H1 (cell line): ENCODE data around the gene TIMM8B. TPM values are rescaled to one million over a fixed set of nuclear protein-coding genes. Genes with fewer than 3 reads are reported as not detected.

Source experiments
- JUN ChIP-seq: IDR thresholded peaks from 2 replicates; pipeline ENCODE4 v1.6.1; 2011; ENCODE audit warnings: low read depth, mild to moderate bottlenecking, improper control_type of control experiment, low read length
- polyA plus RNA-seq, 7 experiments: library from polyadenylated mRNA; depleted of rRNA in 3 of 7; stranded (reverse) in 5 of 7; unstranded in 2 of 7; fragments of >200 nt in 5 of 7; fragments of 200-250 nt in 2 of 7; gene quantifications; 1 replicate in 5 of 7; 2 replicates in 1 of 7; 4 replicates in 1 of 7; pipeline versions ENCODE4 v1.2.1 to v1.2.3, GENCODE V29; 2011 to 2013; ENCODE audit warnings: missing spikeins in 2 of 7, mixed read lengths in 2 of 7
- total RNA-seq: library from RNA; stranded (reverse); fragmentation: NEBNext Ultra II Directional; extraction: Animal tissue kit (Norgen Biotek cat#: 25700); gene quantifications from 2 replicates; pipeline ENCODE4 v1.2.1, GENCODE V29; 2021
- TF ChIP-seq, protein P1 (sequence below), 3 experiments: IDR thresholded peaks; 1 replicate in 2 of 3; 2 replicates in 1 of 3; pipeline versions ENCODE4 v1.5.1 to v1.6.1; 2011; ENCODE audit warnings: low read length in 3 of 3, mild to moderate bottlenecking in 3 of 3, inconsistent platforms in 2 of 3, low read depth in 1 of 3, moderate library complexity in 1 of 3; ENCODE audit not compliant: insufficient read depth in 1 of 3; ENCODE audit errors: control extremely low read depth in 1 of 3

Gene TIMM8B
- total and polyA plus RNA-seq, 2 of the 8 experiments (the other 6 are each of a cell fraction or from before 2014, with no cell fraction given) = 93.7 to 143 TPM

DNA sequence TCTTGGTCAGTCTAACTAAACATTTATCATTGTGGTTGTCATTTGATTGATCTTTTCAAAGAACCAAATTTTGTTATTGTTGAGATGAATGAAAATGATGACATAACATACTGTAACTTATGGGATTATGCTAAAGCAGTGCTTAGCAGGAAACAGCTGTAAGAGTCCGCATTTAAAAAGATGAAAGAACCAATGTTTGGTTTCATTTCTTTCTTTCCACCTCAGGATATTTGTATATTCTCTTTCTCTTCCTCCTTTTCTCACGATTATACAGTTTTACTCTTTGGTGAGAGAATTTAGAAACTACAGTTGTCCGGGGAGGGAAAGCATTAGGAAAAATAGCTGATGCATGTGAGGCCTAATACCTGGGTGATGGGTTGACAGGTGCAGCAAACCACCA lies 35.8 kb downstream of the TIMM8B start (continued):
- TF ChIP-seq, protein P1, sequence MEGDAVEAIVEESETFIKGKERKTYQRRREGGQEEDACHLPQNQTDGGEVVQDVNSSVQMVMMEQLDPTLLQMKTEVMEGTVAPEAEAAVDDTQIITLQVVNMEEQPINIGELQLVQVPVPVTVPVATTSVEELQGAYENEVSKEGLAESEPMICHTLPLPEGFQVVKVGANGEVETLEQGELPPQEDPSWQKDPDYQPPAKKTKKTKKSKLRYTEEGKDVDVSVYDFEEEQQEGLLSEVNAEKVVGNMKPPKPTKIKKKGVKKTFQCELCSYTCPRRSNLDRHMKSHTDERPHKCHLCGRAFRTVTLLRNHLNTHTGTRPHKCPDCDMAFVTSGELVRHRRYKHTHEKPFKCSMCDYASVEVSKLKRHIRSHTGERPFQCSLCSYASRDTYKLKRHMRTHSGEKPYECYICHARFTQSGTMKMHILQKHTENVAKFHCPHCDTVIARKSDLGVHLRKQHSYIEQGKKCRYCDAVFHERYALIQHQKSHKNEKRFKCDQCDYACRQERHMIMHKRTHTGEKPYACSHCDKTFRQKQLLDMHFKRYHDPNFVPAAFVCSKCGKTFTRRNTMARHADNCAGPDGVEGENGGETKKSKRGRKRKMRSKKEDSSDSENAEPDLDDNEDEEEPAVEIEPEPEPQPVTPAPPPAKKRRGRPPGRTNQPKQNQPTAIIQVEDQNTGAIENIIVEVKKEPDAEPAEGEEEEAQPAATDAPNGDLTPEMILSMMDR (IDR thresholded peaks at IDR 0.05; ENCODE audit: control extremely low read depth in 1 of 3, insufficient read depth in 1 of 3, low read depth in 1 of 3, low read length in 3 of 3) = no peak
- no peak for TF ChIP-seq JUN
